ENCODE data around the gene BEST4. TPM values are rescaled to one million over a fixed set of nuclear protein-coding genes. Genes with fewer than 3 reads are reported as not detected.

BEST4 gene
- polyA plus RNA-seq, 1 donor (not counting 4 experiments of a cell fraction or from before 2014, with no cell fraction given) = 0.14 TPM

- H3K4me2 ChIP-seq (ENCODE audit: control insufficient read depth, extremely low read depth, insufficient read depth, low read depth, low read length) = no peak overlapping the region
- H4K20me1 ChIP-seq (ENCODE audit: control insufficient read depth, extremely low read depth, insufficient read depth, low read length) = no peaks in the 10 kb centered on the region
- DNase-seq (ENCODE audit: low read depth, low spot score) (no peak), FAIRE-seq (no peak)
- no peaks in the 10 kb centered on the region for H3K4me1 ChIP-seq (ENCODE audit: control insufficient read depth, extremely low read depth, insufficient read depth, low read length)
- no peak overlapping the region for H3K4me3 ChIP-seq (ENCODE audit: control insufficient read depth in 2 of 3, extremely low read depth in 1 of 3, insufficient read depth in 2 of 3, low read depth in 1 of 3, low read length in 3 of 3)
- H3K27ac ChIP-seq (ENCODE audit: control insufficient read depth, insufficient read depth, low read length) = no peak overlapping the region
- no peak overlapping the region for H3K9ac ChIP-seq (ENCODE audit: control insufficient read depth, extremely low read depth, insufficient read depth, low read length)
- no peaks in the 10 kb centered on the region for H3K9me3 ChIP-seq (ENCODE audit: control insufficient read depth, low read depth, low read length)
- no peaks in the 10 kb centered on the region for H3K79me2 ChIP-seq (ENCODE audit: control insufficient read depth, insufficient read depth, low read length)
- dilution Hi-C loops (cut with MboI; ENCODE audit: extremely low pct_ligation_motif_present, low sequenced_read_pairs) = no loop called here
- H2AFZ ChIP-seq (ENCODE audit: control insufficient read depth, low read length) = no peak overlapping the region
- peaks cover 4 to 49% of the 10 kb centered on the region in 2 experiments for H3K36me3 ChIP-seq (ENCODE audit: control insufficient read depth in 2 of 2, extremely low read depth in 1 of 2, insufficient read depth in 2 of 2, low read length in 2 of 2)
- no peaks in the 10 kb centered on the region for H3K9me1 ChIP-seq (ENCODE audit: control insufficient read depth, extremely low read depth, insufficient read depth, low read length)
- TF ChIP-seq, protein P1, sequence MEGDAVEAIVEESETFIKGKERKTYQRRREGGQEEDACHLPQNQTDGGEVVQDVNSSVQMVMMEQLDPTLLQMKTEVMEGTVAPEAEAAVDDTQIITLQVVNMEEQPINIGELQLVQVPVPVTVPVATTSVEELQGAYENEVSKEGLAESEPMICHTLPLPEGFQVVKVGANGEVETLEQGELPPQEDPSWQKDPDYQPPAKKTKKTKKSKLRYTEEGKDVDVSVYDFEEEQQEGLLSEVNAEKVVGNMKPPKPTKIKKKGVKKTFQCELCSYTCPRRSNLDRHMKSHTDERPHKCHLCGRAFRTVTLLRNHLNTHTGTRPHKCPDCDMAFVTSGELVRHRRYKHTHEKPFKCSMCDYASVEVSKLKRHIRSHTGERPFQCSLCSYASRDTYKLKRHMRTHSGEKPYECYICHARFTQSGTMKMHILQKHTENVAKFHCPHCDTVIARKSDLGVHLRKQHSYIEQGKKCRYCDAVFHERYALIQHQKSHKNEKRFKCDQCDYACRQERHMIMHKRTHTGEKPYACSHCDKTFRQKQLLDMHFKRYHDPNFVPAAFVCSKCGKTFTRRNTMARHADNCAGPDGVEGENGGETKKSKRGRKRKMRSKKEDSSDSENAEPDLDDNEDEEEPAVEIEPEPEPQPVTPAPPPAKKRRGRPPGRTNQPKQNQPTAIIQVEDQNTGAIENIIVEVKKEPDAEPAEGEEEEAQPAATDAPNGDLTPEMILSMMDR (optimal IDR thresholded peaks at IDR 0.05 in 1 of 3, IDR thresholded peaks at IDR 0.05 in 1 of 3, conservative IDR thresholded peaks at IDR 0.05 in 1 of 3; ENCODE audit: extremely low read depth in 1 of 3, insufficient read depth in 2 of 3, low read length in 3 of 3) = no peak
- no peaks in the 10 kb centered on the region for H3K27me3 ChIP-seq (ENCODE audit: control insufficient read depth, extremely low read depth, insufficient read depth, low read length)
Measured at GRCh38 chr1:44757420-44757819, 30.6 kb downstream of the BEST4 start.

DNA sequence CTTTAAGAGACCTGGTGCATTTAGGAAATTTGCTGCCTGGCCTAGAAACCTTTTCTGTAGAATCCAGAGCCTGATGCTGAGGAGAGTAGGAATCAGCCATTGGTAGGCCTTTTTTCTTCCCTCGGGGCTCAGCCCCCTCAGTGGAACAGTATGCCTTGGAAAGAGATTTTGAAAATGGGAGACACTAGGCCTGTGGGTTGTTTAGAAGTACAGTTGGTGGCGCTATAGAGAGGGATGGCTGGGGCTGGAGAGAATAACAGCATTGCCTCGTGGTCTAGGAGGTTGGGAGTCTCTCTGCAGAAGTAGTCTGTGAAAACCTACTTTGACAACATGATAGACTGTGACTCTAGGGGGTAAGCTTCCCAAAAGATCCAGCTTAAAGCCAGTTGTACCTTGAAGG lies 40.1 kb downstream of the BEST4 start:
- Histone ChIP-seq H3K27me3 (ENCODE audit: control insufficient read depth, extremely low read depth, insufficient read depth, low read length) (no peaks in the 10 kb centered on the region), H3K9ac (ENCODE audit: control insufficient read depth, extremely low read depth, insufficient read depth, low read length) (no peak overlapping the region), H3K36me3 (ENCODE audit: control insufficient read depth in 2 of 2, extremely low read depth in 1 of 2, insufficient read depth in 2 of 2, low read length in 2 of 2) (peaks cover 2 to 38% of the 10 kb centered on the region in 2 experiments), H3K9me3 (ENCODE audit: control insufficient read depth, low read depth, low read length) (no peaks in the 10 kb centered on the region), H3K79me2 (ENCODE audit: control insufficient read depth, insufficient read depth, low read length) (peaks cover 9% of the 10 kb centered on the region), H3K9me1 (ENCODE audit: control insufficient read depth, extremely low read depth, insufficient read depth, low read length) (no peaks in the 10 kb centered on the region), H3K27ac (ENCODE audit: control insufficient read depth, insufficient read depth, low read length) (no peak overlapping the region), H3K4me1 (ENCODE audit: control insufficient read depth, extremely low read depth, insufficient read depth, low read length) (no peaks in the 10 kb centered on the region), H2AFZ (ENCODE audit: control insufficient read depth, low read length) (no peak overlapping the region), H3K4me3 (ENCODE audit: control insufficient read depth in 2 of 3, extremely low read depth in 1 of 3, insufficient read depth in 2 of 3, low read depth in 1 of 3, low read length in 3 of 3) (no peak overlapping the region), H3K4me2 (ENCODE audit: control insufficient read depth, extremely low read depth, insufficient read depth, low read depth, low read length) (no peak overlapping the region), H4K20me1 (ENCODE audit: control insufficient read depth, extremely low read depth, insufficient read depth, low read length) (no peaks in the 10 kb centered on the region)
- no peak for DNase-seq (ENCODE audit: low read depth, low spot score)
- no peak for FAIRE-seq
- dilution Hi-C loops (cut with MboI; ENCODE audit: extremely low pct_ligation_motif_present, low sequenced_read_pairs) = no loop called here
- TF ChIP-seq, protein P1 (optimal IDR thresholded peaks at IDR 0.05 in 1 of 3, IDR thresholded peaks at IDR 0.05 in 1 of 3, conservative IDR thresholded peaks at IDR 0.05 in 1 of 3; ENCODE audit: extremely low read depth in 1 of 3, insufficient read depth in 2 of 3, low read length in 3 of 3) = peak in 1 of 3 experiments; percentile 7
- TF ChIP-seq EZH2 (IDR thresholded peaks at IDR 0.05; ENCODE audit: low read length) = no peak

Data from keratinocyte (primary cell).